Kidney capillary endothelial cell (primary cell): Measurements from ENCODE around the gene GRM8.
"Not testable (repeated sequence)": the region's sequence is repeated elsewhere in the genome, so short reads cannot be mapped to it uniquely, and the experiment has no call there.

Experiments
- DNase-seq: peaks from one replicate; pipeline ENCODE4 v3.0.0-alpha.2; 2018; ENCODE audit warnings: low spot score

GRM8 gene

GRCh38 chr7:126716321-126716720 is 536.4 kb downstream of the GRM8 start:
- DNase-seq = no peak

- DNase-seq = no peak
Measured at GRCh38 chr7:126715076-126715475, 537.7 kb downstream of the GRM8 start.

- DNase-seq = no peak
Measured at GRCh38 chr7:126702242-126703016, 550.3 kb downstream of the GRM8 start.

GRCh38 chr7:126700807-126701604 is 551.7 kb downstream of the GRM8 start:
- DNase-seq = peak; percentile 99

- DNase-seq = no peak
Measured at GRCh38 chr7:126699707-126700106, 553.0 kb downstream of the GRM8 start.

GRCh38 chr7:126698909-126699308 is 553.8 kb downstream of the GRM8 start:
- no peak for DNase-seq

- peak; percentile 3 for DNase-seq
Measured at GRCh38 chr7:126698446-126698845, 554.3 kb downstream of the GRM8 start.

- DNase-seq = no peak
Measured at GRCh38 chr7:126696256-126697038, 556.3 kb downstream of the GRM8 start.

- no peak for DNase-seq
Measured at GRCh38 chr7:126690848-126691751, 561.6 kb downstream of the GRM8 start.

- no peak for DNase-seq
Measured at GRCh38 chr7:126690104-126690503, 562.6 kb downstream of the GRM8 start.

GRCh38 chr7:126689037-126689436 is 563.7 kb downstream of the GRM8 start:
- DNase-seq = no peak

- no peak for DNase-seq
Measured at GRCh38 chr7:126686474-126686873, 566.3 kb downstream of the GRM8 start.

GRCh38 chr7:126685596-126685995 is 567.1 kb downstream of the GRM8 start:
- DNase-seq = no peak

- DNase-seq = no peak
Measured at GRCh38 chr7:126685018-126685573, 567.6 kb downstream of the GRM8 start.

GRCh38 chr7:126682176-126682575 is 570.6 kb downstream of the GRM8 start:
- DNase-seq = no peak

GRCh38 chr7:126668762-126669161 is 584.0 kb downstream of the GRM8 start:
- DNase-seq = not testable (repeated sequence)

GRCh38 chr7:126668367-126668752 is 584.4 kb downstream of the GRM8 start:
- no peak for DNase-seq

- DNase-seq = no peak
Measured at GRCh38 chr7:126667742-126668366, 584.9 kb downstream of the GRM8 start.

- DNase-seq = no peak
Measured at GRCh38 chr7:126662856-126663255, 589.9 kb downstream of the GRM8 start.

GRCh38 chr7:126659124-126659523 is 593.6 kb downstream of the GRM8 start:
- no peak for DNase-seq

GRCh38 chr7:126658684-126659083 is 594.1 kb downstream of the GRM8 start:
- DNase-seq = no peak
